Upper lobe of left lung (tissue), 4 donors: Measurements from ENCODE around the gene MTCL1.

Experiments
- CTCF ChIP-seq, 6 experiments: fragments of 450-650 bp in 4 of 6; fragments of 200-600 bp in 2 of 6; sonication (generic) in 2 of 6; IDR thresholded peaks; one replicate each; pipeline ENCODE4 v1.5.1; 2016 to 2019; ENCODE audit warnings: antibody characterized with exemption in 6 of 6
- POLR2A ChIP-seq, 4 donors: fragments of 450-650 bp; IDR thresholded peaks; one replicate each; pipeline ENCODE4 v1.5.1; 2016 to 2017; ENCODE audit warnings: antibody characterized with exemption in 4 of 4, mild to moderate bottlenecking in 2 of 4
- POLR2AphosphoS5 ChIP-seq, 2 donors: sonication (generic); formaldehyde crosslinking; IDR thresholded peaks; one replicate each; pipeline ENCODE4 v1.5.1; 2017; ENCODE audit warnings: antibody characterized with exemption in 2 of 2

GRCh38 chr18:8854962-8855361 is 149.6 kb downstream of the MTCL1 start:
- TF ChIP-seq CTCF (IDR thresholded peaks at IDR 0.05) = no peak
- no peak for TF ChIP-seq POLR2A (IDR thresholded peaks at IDR 0.05)
- no peak for TF ChIP-seq POLR2AphosphoS5 (IDR thresholded peaks at IDR 0.05)
